Stimulated activated CD4-positive, alpha-beta T cell treated with anti-CD3 and anti-CD28 coated beads, Interleukin-4, amount 100 ng/mL, for 4 hours (primary cell): ENCODE results near the gene PIN4.
"Not testable (repeated sequence)": the region's sequence is repeated elsewhere in the genome, so short reads cannot be mapped to it uniquely, and the experiment has no call there.

Experiments
- DNase-seq, 2 experiments: peaks; one replicate each; pipeline ENCODE4 v3.0.0-alpha.2; 2020

Gene PIN4

DNA sequence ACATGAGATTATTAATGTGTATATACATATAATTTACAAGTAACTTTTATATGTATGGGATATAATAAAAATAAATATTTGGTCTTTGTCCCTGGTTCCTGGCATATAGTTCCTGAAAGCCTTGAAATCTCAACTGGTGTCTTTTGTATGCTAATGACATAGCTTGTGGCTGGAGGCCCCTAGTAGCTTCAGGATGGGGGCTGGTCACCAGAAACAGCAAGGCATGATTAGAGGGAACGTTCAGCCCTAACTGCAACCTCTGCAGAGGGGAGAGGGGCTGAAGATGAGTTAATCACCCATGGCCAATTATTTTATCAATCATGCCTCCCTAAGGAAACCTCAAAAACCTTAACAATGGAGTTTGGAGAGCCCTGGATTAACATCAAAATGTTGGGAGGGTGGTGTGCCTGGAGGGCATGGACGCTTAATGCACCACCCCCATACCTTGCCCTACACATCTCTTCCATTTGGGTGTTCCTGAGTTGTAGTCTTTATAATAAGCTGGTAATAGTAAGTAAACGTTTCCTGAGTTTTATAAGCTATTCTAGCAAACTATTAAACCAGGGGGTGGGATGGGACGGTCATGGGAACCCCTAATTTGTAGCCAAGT, 21.3 kb downstream of the PIN4 start:
- DNase-seq = no peak

DNA sequence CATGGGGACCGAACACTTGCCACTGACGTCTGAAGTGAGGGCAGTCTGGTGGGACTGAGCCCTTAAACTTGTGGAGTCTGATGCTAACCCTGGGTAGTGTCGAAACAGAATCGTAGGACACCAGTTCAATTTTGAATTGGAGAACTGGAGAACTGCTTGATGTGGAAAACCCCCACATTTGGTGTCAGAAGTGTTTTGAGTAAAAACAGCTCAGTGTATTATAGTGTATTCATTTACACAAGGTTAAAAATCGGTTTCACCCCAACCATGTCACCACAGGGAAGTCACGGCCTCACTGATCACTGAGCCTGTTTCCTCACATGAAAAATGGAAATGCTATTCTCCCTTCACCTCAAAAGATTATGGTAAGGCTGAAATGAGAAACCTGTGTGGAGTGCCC, 21.9 kb downstream of the PIN4 start:
- no peak for DNase-seq

DNA sequence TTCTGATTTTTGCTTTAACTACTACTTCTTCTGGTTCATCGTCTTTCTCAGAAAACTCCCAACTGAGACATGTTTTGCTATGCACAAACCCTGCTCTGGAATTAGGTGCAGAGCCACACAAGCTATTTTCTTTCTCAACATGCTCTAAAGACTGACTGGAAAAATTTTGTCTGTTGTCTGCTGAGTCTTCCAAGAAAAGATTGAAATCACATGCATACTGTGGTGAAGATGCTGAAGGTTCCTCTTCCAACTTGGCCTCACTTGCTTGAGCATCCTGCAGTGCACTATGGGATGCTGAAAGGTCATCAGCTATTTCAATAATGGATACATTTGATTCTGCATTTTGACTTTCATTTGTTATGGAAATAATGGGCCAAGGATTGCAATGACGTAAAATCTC, 24.1 kb downstream of the PIN4 start:
- DNase-seq = no peak

DNA sequence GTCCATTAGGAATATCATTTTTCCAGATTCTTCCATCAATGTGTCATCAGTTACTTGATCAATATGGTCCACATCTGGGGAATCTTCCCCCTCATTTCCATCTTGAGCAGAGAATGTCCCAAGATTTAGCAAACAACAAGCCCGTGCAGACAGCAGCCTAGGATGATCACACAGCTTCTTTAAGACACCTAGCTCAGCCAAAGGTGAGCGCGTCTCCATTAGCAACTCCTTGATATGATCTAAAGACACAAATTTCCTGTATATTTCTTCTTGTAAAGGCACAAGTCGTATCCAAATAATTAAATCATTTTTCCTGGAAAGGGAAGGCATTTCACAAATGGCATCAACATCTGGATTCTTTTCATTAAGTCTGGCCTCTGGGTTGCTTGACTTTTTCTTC, 25.8 kb downstream of the PIN4 start:
- no peak for DNase-seq

DNA sequence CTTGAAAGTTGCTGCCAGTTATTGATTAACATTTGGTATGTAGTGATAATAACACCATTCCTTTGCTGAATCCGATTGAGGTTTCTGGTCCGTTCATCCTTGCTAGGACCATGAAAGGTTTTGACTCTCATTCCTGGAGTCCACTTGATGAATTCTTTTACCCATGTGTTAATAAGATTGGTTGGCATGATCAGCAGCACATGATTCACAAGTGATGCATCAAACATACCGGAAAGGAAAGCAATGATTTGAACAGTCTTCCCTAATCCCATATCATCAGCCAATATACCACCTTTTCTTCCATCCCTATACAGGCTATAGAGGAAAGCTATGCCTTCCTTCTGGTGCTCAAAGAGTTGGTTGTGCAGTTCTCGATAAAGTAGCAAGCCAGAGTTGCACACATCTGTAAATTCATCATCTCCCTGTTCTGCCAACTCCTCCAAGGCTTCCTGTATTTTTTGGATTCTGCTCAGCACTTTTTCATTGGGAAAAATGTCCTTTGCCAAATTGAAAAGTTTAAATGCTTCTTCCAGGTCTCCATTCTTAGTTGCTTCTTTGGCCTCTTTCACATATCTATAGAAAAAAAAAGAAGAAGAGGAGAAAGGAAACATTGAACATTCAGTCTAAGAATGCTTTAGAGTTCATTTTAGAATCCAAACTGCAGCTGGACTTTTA, 26.7 kb downstream of the PIN4 start:
- no peak for DNase-seq

DNA sequence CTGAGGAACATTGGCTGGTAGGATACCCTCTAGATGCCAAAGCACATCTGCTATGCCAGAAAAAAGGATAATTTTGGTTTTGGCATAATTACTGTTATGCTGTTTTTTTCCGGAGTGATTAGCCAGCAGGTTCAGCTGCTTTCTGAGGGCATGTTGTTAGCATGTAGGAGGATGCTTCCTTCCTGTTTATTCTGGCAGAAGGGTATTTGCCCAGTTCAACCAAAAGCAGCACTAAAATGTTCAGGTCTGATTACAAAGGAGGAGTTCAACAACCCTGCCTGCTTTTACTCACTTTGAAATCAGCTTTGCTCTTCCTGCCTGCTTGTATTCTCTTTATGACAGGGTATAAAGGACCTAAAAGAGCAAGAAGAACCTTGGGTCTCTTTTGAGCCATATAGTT, 35.4 kb downstream of the PIN4 start:
- no peak for DNase-seq

DNA sequence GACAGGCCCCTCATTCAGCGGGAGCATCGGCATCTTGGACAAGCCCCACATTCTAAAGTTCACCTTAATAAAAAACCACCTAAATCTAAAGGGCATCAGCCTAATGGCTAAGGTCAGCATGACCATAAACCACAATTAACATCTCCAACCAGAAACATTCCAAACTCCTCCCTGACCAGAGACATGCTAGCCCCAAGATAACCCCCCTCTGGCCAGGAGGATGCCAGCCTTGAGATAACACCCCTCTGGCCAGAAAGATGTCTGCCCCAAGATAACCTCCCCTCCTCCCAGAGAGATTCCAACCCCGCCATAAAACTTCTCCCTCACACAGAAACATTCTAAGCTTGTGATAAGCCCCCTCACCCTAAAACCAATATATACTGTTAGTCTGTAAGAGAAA, 38.8 kb downstream of the PIN4 start:
- DNase-seq = not testable (repeated sequence)

DNA sequence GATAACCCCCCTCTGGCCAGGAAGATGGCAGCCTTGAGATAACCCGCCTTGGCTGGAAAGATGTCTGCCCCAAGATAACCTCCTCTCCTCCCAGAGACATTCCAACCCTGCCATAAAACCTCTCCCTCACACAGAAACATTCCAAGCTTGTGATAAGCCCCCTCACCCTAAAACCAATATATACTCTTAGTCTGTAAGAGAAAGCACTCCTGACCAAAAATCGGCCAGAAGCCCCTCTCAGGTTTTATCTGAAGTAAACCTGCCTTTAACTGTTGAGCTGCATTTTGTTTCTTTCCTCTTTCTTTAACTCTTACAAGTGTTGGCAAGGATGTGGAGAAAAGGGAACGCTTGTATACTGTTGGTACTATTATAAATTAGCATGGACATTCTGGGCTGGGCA, 48.7 kb downstream of the PIN4 start:
- no peak for DNase-seq

DNA sequence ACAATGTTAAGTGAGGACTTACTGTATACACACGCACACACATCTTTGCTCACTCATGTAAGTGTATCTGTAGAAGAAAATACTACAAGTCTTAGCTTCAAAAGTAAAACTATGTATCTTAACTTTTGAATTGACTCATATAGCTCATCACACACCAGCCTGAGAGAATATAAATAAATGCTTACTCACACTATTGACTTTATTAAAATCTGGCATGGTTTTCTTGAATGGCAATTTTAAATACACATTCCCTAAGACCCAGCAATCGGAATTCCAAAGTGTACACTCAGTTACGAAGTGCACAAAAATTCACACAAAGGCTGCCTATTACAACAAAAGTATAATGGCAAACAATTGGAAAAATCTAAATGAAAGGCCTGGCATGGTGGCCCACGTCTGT, 55.3 kb downstream of the PIN4 start:
- DNase-seq = no peak

DNA sequence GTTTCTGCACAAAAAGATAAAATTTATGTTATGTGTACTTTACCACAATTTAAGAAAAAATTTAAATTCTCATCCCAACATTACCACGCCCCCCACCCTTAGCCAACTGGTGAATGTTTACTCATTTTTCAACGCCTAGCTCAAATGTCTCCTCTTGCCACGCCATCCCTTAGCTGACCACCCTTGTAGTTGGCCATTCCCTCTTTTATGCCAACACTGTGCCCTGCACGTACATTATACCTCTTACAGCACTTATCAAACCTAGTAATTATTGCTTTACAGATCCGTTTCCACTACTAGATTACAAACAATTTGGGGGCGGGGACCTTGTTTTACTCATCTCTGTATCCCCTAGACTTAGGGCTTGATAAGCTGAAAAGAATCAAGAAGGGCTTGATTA, 56.6 kb downstream of the PIN4 start:
- DNase-seq = no peak

DNA sequence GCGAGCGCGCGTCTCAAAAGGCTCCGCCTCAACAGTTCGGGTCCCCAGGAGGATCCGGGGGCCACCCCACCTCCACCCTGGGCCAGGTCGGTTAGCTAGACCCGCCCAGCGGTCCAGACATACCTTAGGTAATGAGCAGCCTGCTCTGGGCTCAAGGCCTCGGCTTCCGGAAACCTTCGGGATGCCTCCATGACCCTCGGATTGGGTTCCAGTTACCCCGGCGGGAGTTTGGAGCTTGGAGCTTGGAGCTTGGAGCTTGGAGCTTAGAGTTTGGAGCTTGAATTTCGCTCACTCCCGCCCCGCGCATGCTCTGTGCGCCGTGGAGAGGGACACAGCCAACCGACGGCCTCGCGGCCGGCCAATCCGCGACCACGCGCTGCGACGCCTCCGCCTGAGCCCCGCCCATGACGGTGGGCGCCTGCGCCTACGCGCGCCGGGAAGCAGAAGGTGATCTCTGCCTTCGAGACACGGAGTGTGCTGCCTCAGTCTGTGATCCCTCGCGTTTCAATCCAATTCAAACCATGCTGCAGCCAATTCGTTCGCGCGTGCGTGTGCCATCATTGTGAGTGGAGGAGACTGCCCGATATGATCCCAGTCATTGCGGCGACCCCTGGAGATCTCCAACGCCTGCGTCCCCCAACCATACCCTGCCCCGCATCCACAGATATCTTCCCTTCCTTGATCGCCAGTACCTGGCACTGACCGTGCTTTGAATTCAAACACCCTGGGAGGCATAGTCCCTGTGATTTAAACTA, 57.3 kb downstream of the PIN4 start, which contains the start of gene ERCC6L:
Gene ERCC6L, minus strand, starts transcription at position 307 of the 755 bp plus-strand sequence. Its CDS starts 116 bp downstream, at position 191.
- DNase-seq = peak; percentile 79 to 82

DNA sequence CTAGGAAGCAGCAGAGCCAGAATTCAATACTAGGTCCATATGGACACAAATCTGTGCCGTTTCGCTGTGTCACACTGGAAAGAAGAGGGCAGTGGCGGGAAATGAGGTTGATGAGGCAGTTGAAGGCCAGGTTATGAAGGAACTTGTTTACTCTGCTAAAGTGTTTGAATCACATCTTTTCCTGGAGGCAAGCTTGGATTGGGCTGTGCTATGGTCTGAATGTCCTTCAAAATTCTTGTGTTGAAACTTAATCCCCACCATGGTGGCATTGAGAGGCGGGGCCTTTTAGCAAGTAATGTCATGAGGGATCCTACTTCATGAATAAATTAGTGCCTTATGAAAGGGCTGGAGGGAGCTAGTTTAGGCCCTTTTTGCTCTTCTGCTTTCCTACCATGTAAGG, 59.4 kb downstream of the PIN4 start:
- no peak for DNase-seq

DNA sequence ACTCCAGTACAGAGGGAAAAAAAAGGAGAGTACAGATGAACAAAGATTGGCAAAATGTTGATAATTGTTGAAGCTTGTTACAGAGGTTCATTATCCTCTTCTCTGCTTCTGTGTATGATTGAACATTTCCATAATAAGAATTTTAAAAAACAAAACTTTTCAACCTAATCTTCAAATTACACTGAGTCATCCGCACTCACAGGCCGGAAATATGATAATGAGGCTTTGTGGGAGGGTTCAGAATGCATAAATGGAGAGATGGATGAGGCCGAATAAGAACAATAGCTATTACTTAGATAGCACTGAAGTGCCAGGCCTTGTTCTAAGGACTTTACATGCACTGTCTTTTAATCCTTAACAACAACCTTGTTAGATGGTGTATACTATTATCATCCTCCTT, 61.9 kb downstream of the PIN4 start:
- no peak for DNase-seq

DNA sequence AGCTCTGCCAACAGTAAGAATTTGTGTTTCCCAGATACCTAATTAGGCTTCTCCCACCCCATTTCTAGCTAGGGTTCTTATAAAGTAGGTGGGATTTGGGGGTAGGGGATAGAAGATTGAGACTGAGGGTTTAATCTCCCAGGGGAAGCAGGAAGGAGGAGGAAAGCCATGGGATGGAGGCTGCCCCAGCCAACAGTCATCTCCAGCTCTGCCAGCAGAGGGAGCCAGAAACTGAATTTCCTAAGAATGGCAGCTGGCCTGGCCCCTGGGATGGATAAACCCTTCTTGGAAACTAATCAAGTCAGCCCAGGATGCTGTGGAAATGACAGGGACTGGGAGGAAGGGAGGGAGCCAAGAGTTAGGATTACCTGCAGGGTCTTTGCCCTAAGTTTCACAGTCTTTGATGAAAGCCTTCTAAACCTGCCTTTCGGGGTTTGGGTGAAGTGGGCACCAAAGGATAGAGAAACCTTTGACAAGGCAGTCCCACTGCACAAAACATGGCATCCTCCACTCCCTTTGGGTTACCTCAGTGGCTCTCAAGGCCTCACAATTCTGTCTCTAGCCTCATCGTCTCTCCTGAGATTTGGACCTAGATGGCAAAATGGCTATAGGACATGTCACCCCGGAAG, 64.0 kb downstream of the PIN4 start:
- peak; percentile 16 to 20 for DNase-seq

DNA sequence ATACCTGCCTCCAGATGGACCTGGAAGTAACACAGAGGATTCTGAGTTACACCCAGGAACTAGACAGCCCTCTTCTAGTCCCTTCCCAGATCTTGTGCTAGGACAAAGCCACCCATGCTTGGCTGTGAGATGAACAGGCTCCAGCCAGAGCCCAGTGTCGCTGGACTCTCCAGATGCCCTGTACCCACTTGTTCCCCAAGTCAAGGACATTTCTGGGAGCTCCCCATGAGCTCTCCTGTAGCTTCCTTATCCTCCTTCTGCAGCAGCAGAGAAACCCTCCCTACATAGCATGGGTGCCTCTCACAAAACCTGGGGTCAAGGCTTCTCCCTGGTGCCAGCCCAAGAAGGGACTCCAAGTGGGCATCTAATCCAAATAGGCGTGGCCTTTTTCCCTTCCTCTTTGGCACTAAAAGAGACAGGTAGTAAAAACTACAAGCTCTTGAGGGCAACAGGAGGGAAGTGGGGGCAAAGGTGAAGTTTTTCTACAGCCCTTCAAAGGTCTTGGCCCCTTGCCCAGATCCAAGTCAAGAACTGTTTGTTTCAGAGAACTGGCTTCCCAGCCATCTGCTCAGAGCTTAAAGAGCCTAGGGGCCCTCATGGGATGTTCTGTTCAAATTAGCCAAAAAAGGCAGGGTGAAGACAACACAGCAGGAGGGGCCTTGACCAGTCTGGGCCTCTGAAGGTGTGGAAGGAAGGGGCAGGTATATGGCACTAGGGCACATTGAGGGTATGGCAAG, 65.8 kb downstream of the PIN4 start:
- no peak for DNase-seq
